Ascending aorta (tissue), 2 donors: ENCODE measurements around the gene NKD2. TPM values are rescaled to one million over a fixed set of nuclear protein-coding genes. Genes with fewer than 3 reads are reported as not detected.

Source experiments
- DNase-seq, 2 donors: peaks; one replicate each; pipeline ENCODE4 v3.0.0-alpha.2; 2019; ENCODE audit warnings: low spot score in 2 of 2
- H3K27ac ChIP-seq, 2 donors: fragments of 200-600 bp; sonication (generic); one replicate each; pipeline ENCODE4 v1.5.1; 2016 to 2017; ENCODE audit warnings: mild to moderate bottlenecking in 1 of 2
- H3K27me3 ChIP-seq: fragments of 200-600 bp; sonication (generic); one replicate; pipeline ENCODE4 v1.5.1; 2017
- H3K36me3 ChIP-seq, 2 donors: fragments of 200-600 bp; sonication (generic); one replicate each; pipeline ENCODE4 v1.5.1; 2016
- H3K4me1 ChIP-seq, 2 donors: fragments of 200-600 bp; sonication (generic); one replicate each; pipeline ENCODE4 v1.5.1; 2016 to 2017; ENCODE audit warnings: mild to moderate bottlenecking in 1 of 2
- H3K4me3 ChIP-seq, 2 donors: fragments of 200-600 bp; sonication (generic); one replicate each; pipeline ENCODE4 v1.5.1; 2016 to 2017; ENCODE audit warnings: mild to moderate bottlenecking in 1 of 2
- H3K9me3 ChIP-seq, 2 donors: fragments of 200-600 bp; sonication (generic); one replicate each; pipeline ENCODE4 v1.5.1; 2016
- intact Hi-C: fragments of 100-400 bp; cut with DNase I; formaldehyde crosslinking; loops from one replicate; pipeline ENCODE4 v1.15.1; 2023
- total RNA-seq: library from RNA; depleted of rRNA; stranded (reverse); fragments of >200 nt; gene quantifications from one replicate; pipeline ENCODE4 v1.1.0, GENCODE V29; 2016
- TF ChIP-seq, protein P1 (sequence below), 3 experiments: fragments of 200-600 bp in 2 of 3; fragments of 450-650 bp in 1 of 3; sonication (generic) in 2 of 3; IDR thresholded peaks; one replicate each; pipeline ENCODE4 v1.5.1; 2016 to 2019; ENCODE audit warnings: antibody characterized with exemption in 3 of 3, mild to moderate bottlenecking in 1 of 3, moderate library complexity in 1 of 3

The NKD2 gene
- total RNA-seq, 1 donor from 2014 or later: 6.5 TPM

DNA sequence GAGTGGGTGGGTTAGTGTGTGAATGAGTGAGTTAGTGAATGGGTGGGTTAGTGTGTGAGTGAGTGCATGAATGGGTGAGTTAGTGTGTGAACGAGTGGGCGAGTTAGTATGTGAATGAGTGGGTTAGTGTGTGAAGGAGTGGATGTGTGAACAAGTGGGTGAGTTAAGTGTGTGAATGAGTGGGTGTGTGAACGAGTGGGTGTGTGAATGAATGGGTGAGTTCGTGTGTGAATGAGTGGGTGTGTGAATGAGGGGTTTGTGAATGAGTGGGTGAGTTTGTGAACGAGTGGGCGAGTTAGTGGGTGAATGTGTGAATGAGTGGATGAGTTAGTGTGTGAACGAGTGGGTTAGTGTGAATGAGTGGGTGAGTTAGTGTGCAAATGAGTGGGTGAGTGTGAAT is 34.0 kb downstream of the NKD2 start:
- TF ChIP-seq, protein P1, sequence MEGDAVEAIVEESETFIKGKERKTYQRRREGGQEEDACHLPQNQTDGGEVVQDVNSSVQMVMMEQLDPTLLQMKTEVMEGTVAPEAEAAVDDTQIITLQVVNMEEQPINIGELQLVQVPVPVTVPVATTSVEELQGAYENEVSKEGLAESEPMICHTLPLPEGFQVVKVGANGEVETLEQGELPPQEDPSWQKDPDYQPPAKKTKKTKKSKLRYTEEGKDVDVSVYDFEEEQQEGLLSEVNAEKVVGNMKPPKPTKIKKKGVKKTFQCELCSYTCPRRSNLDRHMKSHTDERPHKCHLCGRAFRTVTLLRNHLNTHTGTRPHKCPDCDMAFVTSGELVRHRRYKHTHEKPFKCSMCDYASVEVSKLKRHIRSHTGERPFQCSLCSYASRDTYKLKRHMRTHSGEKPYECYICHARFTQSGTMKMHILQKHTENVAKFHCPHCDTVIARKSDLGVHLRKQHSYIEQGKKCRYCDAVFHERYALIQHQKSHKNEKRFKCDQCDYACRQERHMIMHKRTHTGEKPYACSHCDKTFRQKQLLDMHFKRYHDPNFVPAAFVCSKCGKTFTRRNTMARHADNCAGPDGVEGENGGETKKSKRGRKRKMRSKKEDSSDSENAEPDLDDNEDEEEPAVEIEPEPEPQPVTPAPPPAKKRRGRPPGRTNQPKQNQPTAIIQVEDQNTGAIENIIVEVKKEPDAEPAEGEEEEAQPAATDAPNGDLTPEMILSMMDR (IDR thresholded peaks at IDR 0.05): no peak
- no peak overlapping the region for H3K27ac ChIP-seq
- DNase-seq: no peak
- no peaks in the 10 kb centered on the region for H3K36me3 ChIP-seq
- no peaks in the 10 kb centered on the region for H3K9me3 ChIP-seq
- no peaks in the 10 kb centered on the region for H3K27me3 ChIP-seq
- no peaks in the 10 kb centered on the region for H3K4me1 ChIP-seq
- intact Hi-C loops: no loop called here
- H3K4me3 ChIP-seq: no peak overlapping the region

GRCh38 chr5:1043327-1043726 is 34.7 kb downstream of the NKD2 start:
- H3K9me3 ChIP-seq: no peaks in the 10 kb centered on the region
- no peaks in the 10 kb centered on the region for H3K27me3 ChIP-seq
- intact Hi-C loops: no loop called here
- no peaks in the 10 kb centered on the region for H3K4me1 ChIP-seq
- TF ChIP-seq, protein P1 (IDR thresholded peaks at IDR 0.05): no peak
- no peaks in the 10 kb centered on the region for H3K36me3 ChIP-seq
- no peak overlapping the region for H3K4me3 ChIP-seq
- H3K27ac ChIP-seq: no peak overlapping the region
- DNase-seq: no peak

- TF ChIP-seq, protein P1 (IDR thresholded peaks at IDR 0.05): no peak
- no peak overlapping the region for H3K27ac ChIP-seq
- H3K9me3 ChIP-seq: no peaks in the 10 kb centered on the region
- no peaks in the 10 kb centered on the region for H3K4me1 ChIP-seq
- H3K36me3 ChIP-seq: no peaks in the 10 kb centered on the region
- no peak overlapping the region for H3K4me3 ChIP-seq
- no peak for DNase-seq
- intact Hi-C loops: no loop called here
- H3K27me3 ChIP-seq: no peaks in the 10 kb centered on the region
Measured at GRCh38 chr5:1044117-1044516, 35.5 kb downstream of the NKD2 start.

GRCh38 chr5:1045960-1046560 is 37.5 kb downstream of the NKD2 start:
- intact Hi-C loops: no loop called here
- TF ChIP-seq, protein P1 (IDR thresholded peaks at IDR 0.05): no peak
- Histone ChIP-seq H3K27ac (no peak overlapping the region), H3K4me1 (no peaks in the 10 kb centered on the region), H3K4me3 (no peak overlapping the region), H3K9me3 (no peaks in the 10 kb centered on the region), H3K36me3 (no peaks in the 10 kb centered on the region), H3K27me3 (no peaks in the 10 kb centered on the region)
- no peak for DNase-seq

DNA sequence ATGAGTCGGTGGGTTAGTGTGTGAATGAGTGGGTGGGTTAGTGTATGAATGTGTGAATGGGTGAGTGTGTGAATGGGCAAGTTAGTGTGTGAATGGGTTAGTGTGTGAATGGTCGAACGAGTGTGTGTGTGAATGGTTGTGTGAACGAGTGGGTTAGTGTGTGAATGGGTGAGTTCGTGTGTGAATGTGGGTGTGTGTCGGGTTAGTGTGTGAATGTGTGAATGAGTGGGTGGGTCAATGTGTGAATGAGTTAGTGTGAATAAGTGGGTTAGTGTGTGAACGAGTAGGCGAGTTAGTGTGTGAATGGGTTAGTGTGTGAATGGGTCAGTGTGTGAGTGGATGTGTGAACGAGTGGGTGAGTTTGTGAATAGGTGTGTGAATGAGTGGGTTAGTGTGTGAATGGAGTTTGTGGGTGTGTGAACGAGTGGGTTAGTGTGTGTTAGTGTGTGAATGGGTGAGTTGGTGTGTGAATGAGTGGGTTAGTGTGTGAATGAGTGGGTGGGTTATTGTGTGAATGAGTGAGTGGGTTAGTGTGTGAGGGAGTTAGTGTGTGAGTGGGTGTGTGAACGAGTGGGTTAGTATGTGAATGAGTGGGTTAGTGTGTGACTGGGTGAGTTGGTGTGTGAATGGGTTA is 38.8 kb downstream of the NKD2 start:
- Histone ChIP-seq H3K27ac (no peak overlapping the region), H3K4me1 (no peaks in the 10 kb centered on the region), H3K36me3 (peaks cover 0 to 9% of the 10 kb centered on the region in 2 donors), H3K27me3 (no peaks in the 10 kb centered on the region), H3K4me3 (no peak overlapping the region), H3K9me3 (no peaks in the 10 kb centered on the region)
- TF ChIP-seq, protein P1 (IDR thresholded peaks at IDR 0.05): no peak
- intact Hi-C loops: no loop called here
- DNase-seq: no peak
